Measurements from ENCODE around the gene ABCC1.
"Not testable (repeated sequence)": the region's sequence is repeated elsewhere in the genome, so short reads cannot be mapped to it uniquely, and the experiment has no call there.

The ABCC1 gene

GRCh38 chr16:16146380-16147315, 197.2 kb downstream of the ABCC1 start:
- DNase-seq, result peak; percentile 57

GRCh38 chr16:16147316-16147999, 198.0 kb downstream of the ABCC1 start:
- DNase-seq, result no peak

GRCh38 chr16:16148000-16148599, 198.7 kb downstream of the ABCC1 start:
- not testable (repeated sequence) for DNase-seq

GRCh38 chr16:16148755-16149154, 199.3 kb downstream of the ABCC1 start:
- DNase-seq, result no peak

- no peak for DNase-seq
Observed at GRCh38 chr16:16149710-16150116, 200.3 kb downstream of the ABCC1 start.

- peak; percentile 91 for DNase-seq
Observed at GRCh38 chr16:16150117-16150877, 200.9 kb downstream of the ABCC1 start.

GRCh38 chr16:16150878-16151152, 201.4 kb downstream of the ABCC1 start:
- DNase-seq, result no peak

- DNase-seq, result no peak
Observed at GRCh38 chr16:16151315-16151714, 201.9 kb downstream of the ABCC1 start.

- not testable (repeated sequence) for DNase-seq
Observed at GRCh38 chr16:16153000-16153399, 203.6 kb downstream of the ABCC1 start.

- no peak for DNase-seq
Observed at GRCh38 chr16:16154281-16154951, 205.0 kb downstream of the ABCC1 start.

- DNase-seq, result no peak
Observed at GRCh38 chr16:16155234-16155633, 205.8 kb downstream of the ABCC1 start.

GRCh38 chr16:16157166-16157565, 207.8 kb downstream of the ABCC1 start:
- DNase-seq, result no peak

GRCh38 chr16:16158082-16158658, 208.8 kb downstream of the ABCC1 start:
- DNase-seq, result no peak

- no peak for DNase-seq
Observed at GRCh38 chr16:16158741-16159374, 209.4 kb downstream of the ABCC1 start.

- DNase-seq, result no peak
Observed at GRCh38 chr16:16159662-16160061, 210.2 kb downstream of the ABCC1 start.

- no peak for DNase-seq
Observed at GRCh38 chr16:16161319-16161718, 211.9 kb downstream of the ABCC1 start.

- not testable (repeated sequence) for DNase-seq
Observed at GRCh38 chr16:16161840-16162239, 212.4 kb downstream of the ABCC1 start.

- no peak for DNase-seq
Observed at GRCh38 chr16:16162591-16162990, 213.2 kb downstream of the ABCC1 start.

- no peak for DNase-seq
Observed at GRCh38 chr16:16163109-16163508, 213.7 kb downstream of the ABCC1 start.

GRCh38 chr16:16163571-16163970, 214.2 kb downstream of the ABCC1 start:
- DNase-seq, result no peak

- DNase-seq, result no peak
Observed at GRCh38 chr16:16164243-16164642, 214.8 kb downstream of the ABCC1 start.

GRCh38 chr16:16166085-16166484, 216.7 kb downstream of the ABCC1 start:
- no peak for DNase-seq
